Esophagus squamous epithelium (tissue), 5 donors: ENCODE measurements around the gene CYP4F22. TPM values are rescaled to one million over a fixed set of nuclear protein-coding genes. Genes with fewer than 3 reads are reported as not detected.

ENCODE experiments used
- DNase-seq: peaks from one replicate; lab custom pipeline; 2025; lab: John Stamatoyannopoulos, UW
- H3K27ac ChIP-seq, 4 donors: fragments of 200-600 bp; sonication (generic); one replicate each; pipeline ENCODE4 v1.5.1; 2016 to 2019; ENCODE audit warnings: mild to moderate bottlenecking in 1 of 4
- H3K27me3 ChIP-seq, 4 donors: fragments of 200-600 bp; sonication (generic); 1 replicate in 3 of 4; 2 replicates in 1 of 4; pipeline versions ENCODE4 v1.5.1 to v1.6.0; 2017 to 2021; ENCODE audit warnings: antibody characterized with exemption in 1 of 4
- H3K36me3 ChIP-seq, 3 donors: fragments of 200-600 bp; sonication (generic); one replicate each; pipeline ENCODE4 v1.5.1; 2016 to 2019
- H3K4me1 ChIP-seq, 3 donors: fragments of 200-600 bp; sonication (generic); one replicate each; pipeline ENCODE4 v1.5.1; 2017 to 2019
- H3K4me3 ChIP-seq, 4 donors: fragments of 200-600 bp; sonication (generic); 1 replicate in 3 of 4; 2 replicates in 1 of 4; pipeline ENCODE4 v1.5.1; 2016 to 2019; ENCODE audit warnings: mild to moderate bottlenecking in 2 of 4, moderate library complexity in 1 of 4
- H3K9me3 ChIP-seq, 3 donors: fragments of 200-600 bp; sonication (generic); one replicate each; pipeline ENCODE4 v1.5.1; 2016 to 2019
- CTCF ChIP-seq, 6 experiments: fragments of 450-650 bp in 4 of 6; fragments of 200-600 bp in 2 of 6; sonication (generic) in 2 of 6; IDR thresholded peaks; one replicate each; pipeline ENCODE4 v1.5.1; 2016 to 2019; ENCODE audit warnings: antibody characterized with exemption in 6 of 6, mild to moderate bottlenecking in 4 of 6, moderate library complexity in 4 of 6
- POLR2A ChIP-seq, 4 donors: fragments of 450-650 bp; IDR thresholded peaks; one replicate each; pipeline ENCODE4 v1.6.1; 2017; ENCODE audit warnings: antibody characterized with exemption in 4 of 4, mild to moderate bottlenecking in 4 of 4, moderate library complexity in 3 of 4
- WGBS, 2 donors: methylation state at CpG; one replicate each; pipeline ENCODE4 v1.1.5; 2018; 5-methylcytosine and 5-hydroxymethylcytosine counted together
- intact Hi-C: fragments of 100-400 bp; cut with DNase I; formaldehyde crosslinking; loops from one replicate; pipeline ENCODE4 v1.15.0; 2022
- total RNA-seq, 4 donors: library from RNA; depleted of rRNA; stranded (reverse); fragments of >200 nt; gene quantifications; one replicate each; pipeline ENCODE4 v1.1.0, GENCODE V29; 2016
- donor health status: DM: yes; HTN: yes; CAD: no.

The CYP4F22 gene
- total RNA-seq, 4 donors from 2014 or later = 3.2 to 19.4 (median 11.1) TPM

DNA sequence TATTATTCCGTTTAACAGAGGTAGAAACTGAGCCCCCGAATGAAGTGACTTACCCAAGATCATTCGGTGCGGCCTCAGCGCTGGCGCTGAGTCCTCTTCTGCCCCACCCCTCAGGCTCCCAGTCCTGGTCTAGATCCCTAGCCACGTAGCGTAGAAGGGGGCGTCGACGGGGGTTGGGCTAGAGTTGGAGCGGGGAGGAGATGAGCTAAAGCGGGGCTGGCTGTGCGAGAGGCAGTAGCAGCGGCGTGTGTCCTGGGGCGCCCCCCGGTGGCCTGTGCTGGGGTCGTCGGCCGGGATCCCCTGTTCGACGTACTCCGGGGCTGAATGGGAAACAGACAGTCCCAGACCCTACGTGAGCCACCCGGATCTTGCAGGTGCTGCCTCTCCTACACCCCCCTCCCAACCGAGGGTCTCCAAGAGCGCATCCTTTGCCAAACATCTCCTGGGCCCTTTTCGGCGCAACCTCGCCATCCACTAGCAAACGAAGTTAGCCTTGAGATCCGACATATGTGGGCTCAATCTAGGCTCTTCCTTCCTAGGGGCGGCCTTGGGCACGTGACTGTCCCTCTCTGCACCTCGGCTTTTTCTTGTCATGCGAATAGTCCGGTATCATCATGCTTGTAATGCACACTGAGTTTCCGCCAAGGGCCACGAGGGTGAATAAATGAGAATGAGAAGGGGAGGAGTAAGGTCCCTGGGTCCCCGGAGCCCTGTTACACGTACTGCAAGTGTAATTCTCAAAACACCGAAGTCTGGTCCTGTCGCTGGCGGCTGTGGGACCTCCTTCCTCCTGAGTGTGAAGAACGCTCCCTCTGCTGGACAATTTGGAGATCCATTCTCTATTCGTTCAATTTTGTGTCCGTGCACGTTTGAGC is 47.7 kb downstream of the CYP4F22 start:
- peak overlapping the region; percentile 9 to 51 (median 31) for H3K4me3 ChIP-seq
- intact Hi-C loops = loop anchor here (5.0 to 10.0 kb wide), 5 partner anchors 101 to 464 kb away; no protein-coding TSS in a partner anchor

GRCh38 chr19:15556634-15557181 is 48.4 kb downstream of the CYP4F22 start:
- peaks cover 11 to 18% (median 11%) of the 10 kb centered on the region in 3 donors for H3K4me1 ChIP-seq
- no peak for DNase-seq
- peaks cover 0 to 45% (median 0%) of the 10 kb centered on the region in 4 donors for H3K27me3 ChIP-seq
- intact Hi-C loops = loop anchor here (5.0 to 10.0 kb wide), 5 partner anchors 102 to 464 kb away; no protein-coding TSS in a partner anchor
- H3K27ac ChIP-seq = no peak overlapping the region
- H3K36me3 ChIP-seq = no peaks in the 10 kb centered on the region
- H3K4me3 ChIP-seq = peak overlapping the region in 1 of 4 donors; percentile 51
- TF ChIP-seq CTCF (IDR thresholded peaks at IDR 0.05) = no peak
- no peaks in the 10 kb centered on the region for H3K9me3 ChIP-seq
- 0 to 7% methylated on average over 7 of the region's 7 CpGs for WGBS, 2 donors

More for the DNA sequence above, 47.7 kb downstream of the CYP4F22 start:
- Histone ChIP-seq H3K4me1 (peaks cover 16 to 25% (median 18%) of the 10 kb centered on the region in 3 donors), H3K27ac (peak overlapping the region in 3 of 4 donors; percentile 23 to 63 (median 62)), H3K27me3 (peaks cover 0 to 49% (median 2%) of the 10 kb centered on the region in 4 donors), H3K36me3 (no peaks in the 10 kb centered on the region), H3K9me3 (no peaks in the 10 kb centered on the region)
- TF ChIP-seq CTCF (IDR thresholded peaks at IDR 0.05) = peak; percentile 60 to 88 (median 83)
- TF ChIP-seq POLR2A (IDR thresholded peaks at IDR 0.05) = no peak
- peak; percentile 54 for DNase-seq
- 1% methylated on average over 25 to 26 of the region's 49 CpGs for whole genome bisulfite sequencing, 2 donors

GRCh38 chr19:15557223-15557622 is 48.9 kb downstream of the CYP4F22 start:
- 67 to 81% methylated on average over 4 of the region's 4 CpGs for WGBS, 2 donors
- Histone ChIP-seq H3K4me3 (no peak overlapping the region), H3K27ac (no peak overlapping the region), H3K4me1 (peaks cover 11 to 19% (median 11%) of the 10 kb centered on the region in 3 donors), H3K9me3 (no peaks in the 10 kb centered on the region), H3K36me3 (no peaks in the 10 kb centered on the region), H3K27me3 (peaks cover 0 to 40% (median 0%) of the 10 kb centered on the region in 4 donors)
- intact Hi-C loops = loop anchor here (5.0 to 10.0 kb wide), 5 partner anchors 102 to 465 kb away; no protein-coding TSS in a partner anchor
- no peak for DNase-seq
- TF ChIP-seq CTCF (IDR thresholded peaks at IDR 0.05) = no peak
- no peak for TF ChIP-seq POLR2A (IDR thresholded peaks at IDR 0.05)

GRCh38 chr19:15562145-15562544 is 53.8 kb downstream of the CYP4F22 start:
- no peak overlapping the region for H3K4me3 ChIP-seq
- DNase-seq = no peak
- WGBS, 2 donors = 66 to 87% methylated on average over 3 to 4 of the region's 4 CpGs
- TF ChIP-seq POLR2A (IDR thresholded peaks at IDR 0.05) (no peak), CTCF (IDR thresholded peaks at IDR 0.05) (no peak)
- no peaks in the 10 kb centered on the region for H3K9me3 ChIP-seq
- peaks cover 0 to 42% (median 0%) of the 10 kb centered on the region in 4 donors for H3K27me3 ChIP-seq
- intact Hi-C loops = no loop called here
- H3K36me3 ChIP-seq = no peaks in the 10 kb centered on the region
- peaks cover 9 to 20% (median 9%) of the 10 kb centered on the region in 3 donors for H3K4me1 ChIP-seq
- no peak overlapping the region for H3K27ac ChIP-seq
